ENCODE data around the gene OCIAD2.
"Not testable (repeated sequence)": the region's sequence is repeated elsewhere in the genome, so short reads cannot be mapped to it uniquely, and the experiment has no call there.

Gene OCIAD2

GRCh38 chr4:48898733-48899431 lies 7.7 kb downstream of the OCIAD2 start:
- Histone ChIP-seq H3K27me3 (ENCODE audit: insufficient read depth, poor library complexity, severe bottlenecking) (no peaks in the 10 kb centered on the region), H3K4me3 (replicated peaks; ENCODE audit: insufficient read depth, low read length) (no peak overlapping the region), H3K27ac (replicated peaks) (peak overlapping the region; percentile 49)
- TF ChIP-seq CTCF (IDR thresholded peaks at IDR 0.05; ENCODE audit: insufficient read depth, low read length) (no peak), POLR2AphosphoS5 (IDR thresholded peaks at IDR 0.05; ENCODE audit: low read depth) (no peak), REST (IDR thresholded peaks at IDR 0.05; ENCODE audit: insufficient replicate concordance, low read depth) (no peak), SPI1 (IDR thresholded peaks at IDR 0.05; ENCODE audit: borderline replicate concordance, low read depth) (peak; percentile 99), GABPA (IDR thresholded peaks at IDR 0.05; ENCODE audit: low read depth) (no peak)
- peak in 1 of 2 experiments; percentile 40 for DNase-seq (ENCODE audit: low read depth in 1 of 2, low spot score in 1 of 2)

- Histone ChIP-seq H3K4me3 (replicated peaks; ENCODE audit: insufficient read depth, low read length) (no peak overlapping the region), H3K27ac (replicated peaks) (no peak overlapping the region), H3K27me3 (ENCODE audit: insufficient read depth, poor library complexity, severe bottlenecking) (no peaks in the 10 kb centered on the region)
- TF ChIP-seq GABPA (IDR thresholded peaks at IDR 0.05; ENCODE audit: low read depth) (no peak), SPI1 (IDR thresholded peaks at IDR 0.05; ENCODE audit: borderline replicate concordance, low read depth) (no peak), CTCF (IDR thresholded peaks at IDR 0.05; ENCODE audit: insufficient read depth, low read length) (no peak), POLR2AphosphoS5 (IDR thresholded peaks at IDR 0.05; ENCODE audit: low read depth) (no peak), REST (IDR thresholded peaks at IDR 0.05; ENCODE audit: insufficient replicate concordance, low read depth) (no peak)
- no peak for DNase-seq (ENCODE audit: low read depth in 1 of 2, low spot score in 1 of 2)
These were observed 9.7 kb downstream of the OCIAD2 start for GRCh38 chr4:48896845-48897244.

GRCh38 chr4:48891028-48891619 lies 15.4 kb downstream of the OCIAD2 start:
- H3K27me3 ChIP-seq (ENCODE audit: insufficient read depth, poor library complexity, severe bottlenecking): no peaks in the 10 kb centered on the region
- H3K27ac ChIP-seq (replicated peaks): no peak overlapping the region
- TF ChIP-seq CTCF (IDR thresholded peaks at IDR 0.05; ENCODE audit: insufficient read depth, low read length) (no peak), POLR2AphosphoS5 (IDR thresholded peaks at IDR 0.05; ENCODE audit: low read depth) (no peak), GABPA (IDR thresholded peaks at IDR 0.05; ENCODE audit: low read depth) (no peak), SPI1 (IDR thresholded peaks at IDR 0.05; ENCODE audit: borderline replicate concordance, low read depth) (no peak), REST (IDR thresholded peaks at IDR 0.05; ENCODE audit: insufficient replicate concordance, low read depth) (no peak)
- DNase-seq (ENCODE audit: low read depth in 1 of 2, low spot score in 1 of 2): no peak
- no peak overlapping the region for H3K4me3 ChIP-seq (replicated peaks; ENCODE audit: insufficient read depth, low read length)

- not testable (repeated sequence) for H3K4me3 ChIP-seq (replicated peaks; ENCODE audit: insufficient read depth, low read length); DNase-seq (ENCODE audit: low read depth in 1 of 2, low spot score in 1 of 2); H3K27me3 ChIP-seq (ENCODE audit: insufficient read depth, poor library complexity, severe bottlenecking); H3K27ac ChIP-seq (replicated peaks)
These were observed 16.8 kb downstream of the OCIAD2 start for GRCh38 chr4:48889750-48890149.

- H3K27ac ChIP-seq (replicated peaks); DNase-seq (ENCODE audit: low read depth in 1 of 2, low spot score in 1 of 2); H3K27me3 ChIP-seq (ENCODE audit: insufficient read depth, poor library complexity, severe bottlenecking); H3K4me3 ChIP-seq (replicated peaks; ENCODE audit: insufficient read depth, low read length): not testable (repeated sequence)
These were observed 24.9 kb downstream of the OCIAD2 start for GRCh38 chr4:48881646-48882045.
